GM11168 (cell line): ENCODE data around the gene ANGEL2.

Experiments used
- in situ Hi-C: fragments of 300-500 bp; cut with MboI; formaldehyde crosslinking; loops from one replicate; pipeline ENCODE4 v1.12.0; 2022; ENCODE audit warnings: low sequenced_read_pairs; ENCODE audit not compliant: unreplicated experiment

ANGEL2 gene

GRCh38 chr1:212954514-212954913 lies 61.2 kb downstream of the ANGEL2 start:
- in situ Hi-C loops: no loop called here

- in situ Hi-C loops: no loop called here
Observed at GRCh38 chr1:212953321-212953720, 62.3 kb downstream of the ANGEL2 start.

- in situ Hi-C loops: no loop called here
Observed at GRCh38 chr1:212952641-212952976, 63.1 kb downstream of the ANGEL2 start.

GRCh38 chr1:212951947-212952640 lies 63.6 kb downstream of the ANGEL2 start:
- in situ Hi-C loops: no loop called here

GRCh38 chr1:212951126-212951946 lies 64.3 kb downstream of the ANGEL2 start:
- in situ Hi-C loops: no loop called here

- in situ Hi-C loops: no loop called here
Observed at GRCh38 chr1:212950243-212951125, 65.2 kb downstream of the ANGEL2 start, which contains the start of gene VASH2. VASH2 (plus strand) TSS chr1:212950541; CDS start chr1:212951543, 1,002 bp downstream.

GRCh38 chr1:212949771-212950170 lies 65.9 kb downstream of the ANGEL2 start:
- in situ Hi-C loops: no loop called here

- in situ Hi-C loops: no loop called here
Observed at GRCh38 chr1:212946872-212947271, 68.8 kb downstream of the ANGEL2 start.

- in situ Hi-C loops: no loop called here
Observed at GRCh38 chr1:212945463-212946160, 70.1 kb downstream of the ANGEL2 start.

GRCh38 chr1:212945056-212945455 lies 70.6 kb downstream of the ANGEL2 start:
- in situ Hi-C loops: no loop called here

- in situ Hi-C loops: no loop called here
Observed at GRCh38 chr1:212944229-212944901, 71.3 kb downstream of the ANGEL2 start.

- in situ Hi-C loops: no loop called here
Observed at GRCh38 chr1:212943393-212943710, 72.3 kb downstream of the ANGEL2 start.

GRCh38 chr1:212942679-212943392 lies 72.8 kb downstream of the ANGEL2 start:
- in situ Hi-C loops: no loop called here
